ENCODE data around the gene SH3PXD2A. TPM values are rescaled to one million over a fixed set of nuclear protein-coding genes. Genes with fewer than 3 reads are reported as not detected.

SH3PXD2A gene
- total and polyA plus RNA-seq, 2 experiments from 2014 or later, result 1.8 to 5.0 TPM

DNA sequence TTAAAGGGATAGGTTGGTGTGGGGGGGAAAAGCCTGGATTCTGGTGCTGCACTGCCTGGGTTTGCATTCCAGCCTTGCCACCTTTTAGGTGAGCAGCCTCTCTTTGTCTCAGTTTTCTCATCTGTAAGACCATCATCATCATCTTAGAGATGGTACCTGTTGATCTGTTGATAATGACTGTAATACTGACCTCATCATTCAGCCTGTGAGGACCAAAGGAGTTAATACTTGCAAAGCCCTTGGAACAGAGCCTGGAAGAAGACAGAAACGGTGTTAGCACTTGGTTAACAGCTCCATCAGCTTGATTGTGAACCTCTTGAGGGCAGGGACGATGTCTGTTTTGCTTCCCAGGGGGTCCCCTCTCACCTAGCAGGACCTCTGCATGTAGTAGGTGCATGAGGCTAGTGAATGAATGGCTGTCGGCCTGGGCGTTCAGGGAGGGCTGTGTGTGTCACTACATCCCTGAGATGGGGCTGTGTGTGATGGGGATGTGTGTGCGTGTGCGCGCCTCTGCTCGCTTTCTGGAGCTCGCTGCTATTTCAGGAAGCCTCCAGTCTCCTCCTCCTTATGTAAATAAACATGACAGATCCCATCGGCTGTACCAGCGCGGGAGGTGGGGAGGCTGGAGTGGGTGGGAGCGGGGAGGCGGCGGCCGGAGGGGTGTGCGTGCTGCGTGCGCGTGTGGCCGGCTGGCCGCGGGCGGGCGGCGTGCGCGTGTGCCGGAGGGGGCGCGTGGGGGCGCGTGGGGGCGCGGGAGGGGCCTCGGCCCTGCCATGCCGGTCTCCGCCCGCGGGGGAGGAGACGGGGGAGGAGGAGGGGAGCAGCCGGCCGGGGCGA, 300.7 kb downstream of the SH3PXD2A start:
- peak; percentile 82 for ATAC-seq
- H4K20me1 ChIP-seq (replicated peaks; ENCODE audit: insufficient read depth), result no peaks in the 10 kb centered on the region
- H3K27me3 ChIP-seq (ENCODE audit: insufficient read depth), result peaks cover 18% of the 10 kb centered on the region
- H3K4me3 ChIP-seq, result peak overlapping the region; percentile 57
- no peak overlapping the region for H3K27ac ChIP-seq (ENCODE audit: low read depth)
- peaks cover 16% of the 10 kb centered on the region for H3K27me3 Mint-ChIP-seq (ENCODE audit: insufficient read depth, low read depth, poor library complexity)
- DNase-seq (ENCODE audit: low spot score), result peak; percentile 83
- no peaks in the 10 kb centered on the region for H3K36me3 Mint-ChIP-seq (ENCODE audit: low read depth)
- TF ChIP-seq, protein P1, sequence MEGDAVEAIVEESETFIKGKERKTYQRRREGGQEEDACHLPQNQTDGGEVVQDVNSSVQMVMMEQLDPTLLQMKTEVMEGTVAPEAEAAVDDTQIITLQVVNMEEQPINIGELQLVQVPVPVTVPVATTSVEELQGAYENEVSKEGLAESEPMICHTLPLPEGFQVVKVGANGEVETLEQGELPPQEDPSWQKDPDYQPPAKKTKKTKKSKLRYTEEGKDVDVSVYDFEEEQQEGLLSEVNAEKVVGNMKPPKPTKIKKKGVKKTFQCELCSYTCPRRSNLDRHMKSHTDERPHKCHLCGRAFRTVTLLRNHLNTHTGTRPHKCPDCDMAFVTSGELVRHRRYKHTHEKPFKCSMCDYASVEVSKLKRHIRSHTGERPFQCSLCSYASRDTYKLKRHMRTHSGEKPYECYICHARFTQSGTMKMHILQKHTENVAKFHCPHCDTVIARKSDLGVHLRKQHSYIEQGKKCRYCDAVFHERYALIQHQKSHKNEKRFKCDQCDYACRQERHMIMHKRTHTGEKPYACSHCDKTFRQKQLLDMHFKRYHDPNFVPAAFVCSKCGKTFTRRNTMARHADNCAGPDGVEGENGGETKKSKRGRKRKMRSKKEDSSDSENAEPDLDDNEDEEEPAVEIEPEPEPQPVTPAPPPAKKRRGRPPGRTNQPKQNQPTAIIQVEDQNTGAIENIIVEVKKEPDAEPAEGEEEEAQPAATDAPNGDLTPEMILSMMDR (conservative IDR thresholded peaks at IDR 0.05; ENCODE audit: low read depth in 2 of 2), result no peak
- TF ChIP-seq, protein P2, sequence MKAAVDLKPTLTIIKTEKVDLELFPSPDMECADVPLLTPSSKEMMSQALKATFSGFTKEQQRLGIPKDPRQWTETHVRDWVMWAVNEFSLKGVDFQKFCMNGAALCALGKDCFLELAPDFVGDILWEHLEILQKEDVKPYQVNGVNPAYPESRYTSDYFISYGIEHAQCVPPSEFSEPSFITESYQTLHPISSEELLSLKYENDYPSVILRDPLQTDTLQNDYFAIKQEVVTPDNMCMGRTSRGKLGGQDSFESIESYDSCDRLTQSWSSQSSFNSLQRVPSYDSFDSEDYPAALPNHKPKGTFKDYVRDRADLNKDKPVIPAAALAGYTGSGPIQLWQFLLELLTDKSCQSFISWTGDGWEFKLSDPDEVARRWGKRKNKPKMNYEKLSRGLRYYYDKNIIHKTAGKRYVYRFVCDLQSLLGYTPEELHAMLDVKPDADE (IDR thresholded peaks at IDR 0.05), result no peak
- no peak for TF ChIP-seq EZH2 (IDR thresholded peaks at IDR 0.05; ENCODE audit: low read depth, unreplicated experiment)
- no peak for TF ChIP-seq STAT1 (IDR thresholded peaks at IDR 0.05; ENCODE audit: unreplicated experiment)
- no peak for TF ChIP-seq CREB1 (CRISPR knock-in tag; IDR thresholded peaks at IDR 0.05; ENCODE audit: low read depth)
- H3K79me2 ChIP-seq (replicated peaks; ENCODE audit: insufficient read depth), result no peaks in the 10 kb centered on the region
- H3K27ac Mint-ChIP-seq, result no peak overlapping the region
- no peaks in the 10 kb centered on the region; the same call in 2 of the 3 replicates for H3K4me1 Mint-ChIP-seq
- peak overlapping the region; percentile 68 for H3K4me3 Mint-ChIP-seq
- no peaks in the 10 kb centered on the region for H3K4me1 ChIP-seq (ENCODE audit: insufficient read depth)
- H2AFZ ChIP-seq, result peak overlapping the region; percentile 74
- no peaks in the 10 kb centered on the region for H3K9me2 ChIP-seq (ENCODE audit: insufficient read depth)
- no peaks in the 10 kb centered on the region for H3K9me3 Mint-ChIP-seq
- no peaks in the 10 kb centered on the region for H3F3A ChIP-seq (replicated peaks; ENCODE audit: low read depth)
- peak overlapping the region; percentile 83 for H3K4me2 ChIP-seq
- H3K36me3 ChIP-seq (ENCODE audit: insufficient read depth), result no peaks in the 10 kb centered on the region

DNA sequence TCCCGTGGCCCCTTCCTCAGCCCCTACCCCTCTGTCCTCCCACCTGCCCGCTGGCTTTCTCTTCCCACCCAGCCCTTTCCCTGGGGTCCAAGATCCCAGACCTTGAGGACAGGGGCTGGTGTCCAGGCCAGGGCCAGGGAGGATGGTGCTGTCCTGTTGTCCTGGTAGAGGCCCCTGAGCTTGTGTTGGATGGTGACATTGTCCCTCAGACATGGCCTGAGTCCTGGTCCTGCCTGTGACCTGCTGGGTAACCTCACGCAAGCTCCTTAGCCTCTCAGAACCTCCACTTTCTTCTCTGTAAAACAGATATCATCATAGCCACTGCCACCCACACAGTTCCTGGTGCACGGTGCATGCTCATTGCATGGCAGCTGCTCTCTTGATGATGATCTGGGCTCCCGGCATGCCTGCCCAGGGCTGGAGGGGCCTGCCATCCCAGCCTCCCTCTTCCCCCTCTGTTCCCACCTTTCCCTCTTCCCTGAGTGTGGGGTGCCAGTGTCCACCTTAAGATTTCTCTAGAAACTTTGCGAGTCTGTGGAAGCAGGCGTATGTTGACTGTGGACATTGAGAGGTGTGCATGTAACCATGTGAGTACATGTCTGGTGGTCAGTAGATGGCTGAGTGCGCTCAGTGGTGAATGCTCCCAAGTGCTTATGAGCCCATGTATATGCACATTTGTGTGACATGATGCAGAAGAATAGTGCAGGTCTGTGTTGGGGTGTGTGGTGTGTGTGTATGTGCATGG, 301.5 kb downstream of the SH3PXD2A start:
- no peaks in the 10 kb centered on the region; the same call in 2 of the 3 replicates for H3K4me1 Mint-ChIP-seq
- no peaks in the 10 kb centered on the region for H3K4me1 ChIP-seq (ENCODE audit: insufficient read depth)
- H3F3A ChIP-seq (replicated peaks; ENCODE audit: low read depth), result no peaks in the 10 kb centered on the region
- no peak for ATAC-seq
- H3K36me3 ChIP-seq (ENCODE audit: insufficient read depth), result no peaks in the 10 kb centered on the region
- H3K27me3 Mint-ChIP-seq (ENCODE audit: insufficient read depth, low read depth, poor library complexity), result peaks cover 12% of the 10 kb centered on the region
- H3K27ac Mint-ChIP-seq, result no peak overlapping the region
- H3K36me3 Mint-ChIP-seq (ENCODE audit: low read depth), result no peaks in the 10 kb centered on the region
- H3K4me2 ChIP-seq, result no peak overlapping the region
- H3K9me2 ChIP-seq (ENCODE audit: insufficient read depth), result no peaks in the 10 kb centered on the region
- peak overlapping the region; percentile 68; the same call in 2 of the 3 replicates for H3K4me3 Mint-ChIP-seq
- H3K4me3 ChIP-seq, result no peak overlapping the region
- DNase-seq (ENCODE audit: low spot score), result no peak
- no peaks in the 10 kb centered on the region for H4K20me1 ChIP-seq (replicated peaks; ENCODE audit: insufficient read depth)
- H3K79me2 ChIP-seq (replicated peaks; ENCODE audit: insufficient read depth), result no peaks in the 10 kb centered on the region
- no peak overlapping the region for H2AFZ ChIP-seq
- no peaks in the 10 kb centered on the region for H3K9me3 Mint-ChIP-seq
- H3K27ac ChIP-seq (ENCODE audit: low read depth), result no peak overlapping the region
- H3K27me3 ChIP-seq (ENCODE audit: insufficient read depth), result peaks cover 18% of the 10 kb centered on the region
- TF ChIP-seq STAT1 (IDR thresholded peaks at IDR 0.05; ENCODE audit: unreplicated experiment), result no peak
- no peak for TF ChIP-seq ZNF331 (CRISPR knock-in tag; IDR thresholded peaks at IDR 0.05; ENCODE audit: low read depth)
- TF ChIP-seq ZNF114 (CRISPR knock-in tag; IDR thresholded peaks at IDR 0.05), result no peak
- TF ChIP-seq, protein P3, sequence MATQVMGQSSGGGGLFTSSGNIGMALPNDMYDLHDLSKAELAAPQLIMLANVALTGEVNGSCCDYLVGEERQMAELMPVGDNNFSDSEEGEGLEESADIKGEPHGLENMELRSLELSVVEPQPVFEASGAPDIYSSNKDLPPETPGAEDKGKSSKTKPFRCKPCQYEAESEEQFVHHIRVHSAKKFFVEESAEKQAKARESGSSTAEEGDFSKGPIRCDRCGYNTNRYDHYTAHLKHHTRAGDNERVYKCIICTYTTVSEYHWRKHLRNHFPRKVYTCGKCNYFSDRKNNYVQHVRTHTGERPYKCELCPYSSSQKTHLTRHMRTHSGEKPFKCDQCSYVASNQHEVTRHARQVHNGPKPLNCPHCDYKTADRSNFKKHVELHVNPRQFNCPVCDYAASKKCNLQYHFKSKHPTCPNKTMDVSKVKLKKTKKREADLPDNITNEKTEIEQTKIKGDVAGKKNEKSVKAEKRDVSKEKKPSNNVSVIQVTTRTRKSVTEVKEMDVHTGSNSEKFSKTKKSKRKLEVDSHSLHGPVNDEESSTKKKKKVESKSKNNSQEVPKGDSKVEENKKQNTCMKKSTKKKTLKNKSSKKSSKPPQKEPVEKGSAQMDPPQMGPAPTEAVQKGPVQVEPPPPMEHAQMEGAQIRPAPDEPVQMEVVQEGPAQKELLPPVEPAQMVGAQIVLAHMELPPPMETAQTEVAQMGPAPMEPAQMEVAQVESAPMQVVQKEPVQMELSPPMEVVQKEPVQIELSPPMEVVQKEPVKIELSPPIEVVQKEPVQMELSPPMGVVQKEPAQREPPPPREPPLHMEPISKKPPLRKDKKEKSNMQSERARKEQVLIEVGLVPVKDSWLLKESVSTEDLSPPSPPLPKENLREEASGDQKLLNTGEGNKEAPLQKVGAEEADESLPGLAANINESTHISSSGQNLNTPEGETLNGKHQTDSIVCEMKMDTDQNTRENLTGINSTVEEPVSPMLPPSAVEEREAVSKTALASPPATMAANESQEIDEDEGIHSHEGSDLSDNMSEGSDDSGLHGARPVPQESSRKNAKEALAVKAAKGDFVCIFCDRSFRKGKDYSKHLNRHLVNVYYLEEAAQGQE (IDR thresholded peaks at IDR 0.05; ENCODE audit: unreplicated experiment), result no peak
- TF ChIP-seq, protein P1 (conservative IDR thresholded peaks at IDR 0.05; ENCODE audit: low read depth in 2 of 2), result no peak
